Hepatocyte (in vitro differentiated cells): Measurements from ENCODE around the gene CD248. TPM values are rescaled to one million over a fixed set of nuclear protein-coding genes. Genes with fewer than 3 reads are reported as not detected.
"Not testable (repeated sequence)": the region's sequence is repeated elsewhere in the genome, so short reads cannot be mapped to it uniquely, and the experiment has no call there.

Experiments used
- DNase-seq: peaks from one replicate; pipeline ENCODE4 v3.0.0-alpha.2; 2016; ENCODE audit warnings: low spot score
- H2AFZ ChIP-seq: fragments of 200-600 bp; sonication (generic); 2 replicates; pipeline ENCODE4 v1.6.0; 2016; ENCODE audit warnings: antibody characterized with exemption, mild to moderate bottlenecking
- H3K27ac ChIP-seq: fragments of 200-600 bp; sonication (generic); 2 replicates; pipeline ENCODE4 v1.5.1; 2016; ENCODE audit warnings: mild to moderate bottlenecking
- H3K27me3 ChIP-seq: fragments of 200-600 bp; sonication (generic); 2 replicates; pipeline ENCODE4 v1.6.1; 2016
- H3K36me3 ChIP-seq: fragments of 200-600 bp; sonication (generic); replicated peaks from 2 replicates; pipeline ENCODE4 v1.5.1; 2016; ENCODE audit warnings: low read depth; ENCODE audit not compliant: insufficient read depth
- H3K4me1 ChIP-seq: fragments of 200-600 bp; sonication (generic); 2 replicates; pipeline ENCODE4 v1.5.1; 2016; ENCODE audit warnings: mild to moderate bottlenecking, moderate library complexity; ENCODE audit not compliant: insufficient read depth
- H3K4me2 ChIP-seq: fragments of 200-600 bp; sonication (generic); 2 replicates; pipeline ENCODE4 v1.6.0; 2016
- H3K4me3 ChIP-seq: fragments of 200-600 bp; sonication (generic); 2 replicates; pipeline ENCODE4 v1.5.1; 2016; ENCODE audit warnings: mild to moderate bottlenecking
- H3K79me2 ChIP-seq: fragments of 200-600 bp; sonication (generic); 2 replicates; pipeline ENCODE4 v1.6.0; 2017; ENCODE audit warnings: mild to moderate bottlenecking
- H3K9me2 ChIP-seq: fragments of 200-600 bp; sonication (generic); replicated peaks from 2 replicates; pipeline ENCODE4 v1.6.0; 2017; ENCODE audit warnings: mild to moderate bottlenecking; ENCODE audit not compliant: insufficient read depth
- H3K9me3 ChIP-seq: fragments of 200-600 bp; sonication (generic); 2 replicates; pipeline ENCODE4 v1.5.1; 2016; ENCODE audit warnings: low read depth, mild to moderate bottlenecking
- H4K20me1 ChIP-seq: fragments of 200-600 bp; sonication (generic); 2 replicates; pipeline ENCODE4 v1.6.0; 2016; ENCODE audit warnings: mild to moderate bottlenecking; ENCODE audit not compliant: insufficient read depth, poor library complexity, severe bottlenecking
- CTCF ChIP-seq: fragments of 200-600 bp; sonication (generic); IDR thresholded peaks from 2 replicates; pipeline ENCODE4 v1.5.1; 2016; ENCODE audit warnings: antibody characterized with exemption, mild to moderate bottlenecking; ENCODE audit not compliant: poor library complexity
- EZH2 ChIP-seq: fragments of 200-600 bp; sonication (generic); IDR thresholded peaks from 2 replicates; pipeline ENCODE4 v1.6.1; 2016; ENCODE audit warnings: antibody characterized with exemption, mild to moderate bottlenecking, borderline replicate concordance
- EZH2phosphoT487 ChIP-seq: fragments of 200-600 bp; sonication (generic); IDR thresholded peaks from one replicate; pipeline ENCODE4 v1.6.1; 2018; ENCODE audit warnings: antibody characterized with exemption, mild to moderate bottlenecking, low read depth, moderate library complexity; ENCODE audit not compliant: unreplicated experiment, severe bottlenecking
- WGBS: methylation state at CpG from one replicate; pipeline ENCODE4 v1.1.6; 2016; ENCODE audit warnings: low lambda C conversion rate; ENCODE audit errors: missing lambda C conversion rate; 5-methylcytosine and 5-hydroxymethylcytosine counted together
- polyA plus RNA-seq: library from polyadenylated mRNA; unstranded; fragments of >200 nt; fragmentation: Nextera tagmentation; extraction: Ambion mirVana; gene quantifications from 2 replicates; pipeline ENCODE4 v1.2.1, GENCODE V29; 2016
- total RNA-seq: library from RNA; depleted of rRNA; stranded (reverse); fragments of >200 nt; gene quantifications from 2 replicates; pipeline ENCODE4 v1.2.3, GENCODE V29; 2014

Gene CD248
- total and polyA plus RNA-seq, 2 experiments from 2014 or later = 24.6 to 210 TPM

GRCh38 chr11:66361502-66361941 is 44.7 kb upstream of the CD248 start:
- Histone ChIP-seq H3K27me3 (no peaks in the 10 kb centered on the region), H4K20me1 (no peaks in the 10 kb centered on the region), H2AFZ (no peak overlapping the region), H3K79me2 (peaks cover 14% of the 10 kb centered on the region), H3K9me3 (no peaks in the 10 kb centered on the region), H3K9me2 (no peaks in the 10 kb centered on the region), H3K4me2 (no peak overlapping the region), H3K36me3 (no peaks in the 10 kb centered on the region), H3K4me3 (no peak overlapping the region), H3K27ac (no peak overlapping the region), H3K4me1 (no peaks in the 10 kb centered on the region)
- TF ChIP-seq EZH2phosphoT487 (no peak), CTCF (no peak), EZH2 (no peak)
- DNase-seq = peak; percentile 5
- 76% methylated on average over 6 of the region's 6 CpGs for WGBS

- H3K79me2 ChIP-seq = peaks cover 22% of the 10 kb centered on the region
- DNase-seq = no peak
- no peaks in the 10 kb centered on the region for H3K36me3 ChIP-seq
- no peaks in the 10 kb centered on the region for H3K9me2 ChIP-seq
- no peaks in the 10 kb centered on the region for H3K4me1 ChIP-seq
- H3K4me2 ChIP-seq = no peak overlapping the region
- H3K9me3 ChIP-seq = no peaks in the 10 kb centered on the region
- H2AFZ ChIP-seq = no peak overlapping the region
- no peaks in the 10 kb centered on the region for H3K27me3 ChIP-seq
- no peaks in the 10 kb centered on the region for H4K20me1 ChIP-seq
- 96% methylated on average over 15 of the region's 15 CpGs for WGBS
- no peak overlapping the region for H3K27ac ChIP-seq
- no peak overlapping the region for H3K4me3 ChIP-seq
- TF ChIP-seq EZH2phosphoT487 = no peak
- TF ChIP-seq CTCF = no peak
- TF ChIP-seq EZH2 = no peak
Measured at GRCh38 chr11:66360406-66361073, 43.7 kb upstream of the CD248 start.

- peaks cover 25% of the 10 kb centered on the region for H3K79me2 ChIP-seq
- H4K20me1 ChIP-seq = no peaks in the 10 kb centered on the region
- TF ChIP-seq CTCF (no peak), EZH2phosphoT487 (no peak), EZH2 (no peak)
- H3K4me3 ChIP-seq = no peak overlapping the region
- H3K9me3 ChIP-seq = no peaks in the 10 kb centered on the region
- H3K27me3 ChIP-seq = no peaks in the 10 kb centered on the region
- peak; percentile 3 for DNase-seq
- no peaks in the 10 kb centered on the region for H3K9me2 ChIP-seq
- H2AFZ ChIP-seq = no peak overlapping the region
- H3K36me3 ChIP-seq = no peaks in the 10 kb centered on the region
- H3K4me1 ChIP-seq = no peaks in the 10 kb centered on the region
- 75% methylated on average over 3 of the region's 3 CpGs for WGBS
- no peak overlapping the region for H3K27ac ChIP-seq
- no peak overlapping the region for H3K4me2 ChIP-seq
Measured at GRCh38 chr11:66359662-66360087, 42.8 kb upstream of the CD248 start.

- H3K36me3 ChIP-seq, H4K20me1 ChIP-seq, H3K9me3 ChIP-seq, H2AFZ ChIP-seq, H3K9me2 ChIP-seq, H3K27me3 ChIP-seq, H3K4me3 ChIP-seq: not testable (repeated sequence)
- Histone ChIP-seq H3K27ac (peak overlapping the region; percentile 99), H3K79me2 (peaks cover 38% of the 10 kb centered on the region), H3K4me1 (peaks cover 39% of the 10 kb centered on the region), H3K4me2 (peak overlapping the region; percentile 73)
- peak; percentile 10 for DNase-seq
- WGBS = 64% methylated on average over 8 of the region's 8 CpGs
Measured at GRCh38 chr11:66350560-66351235, 33.9 kb upstream of the CD248 start.
